ELR (cell line): Measurements from ENCODE around the gene OPRD1.

Source experiments
- DNase-seq: peaks from one replicate; pipeline ENCODE4 v3.0.0-alpha.2; 2015; ENCODE audit warnings: low read depth

OPRD1 gene

DNA sequence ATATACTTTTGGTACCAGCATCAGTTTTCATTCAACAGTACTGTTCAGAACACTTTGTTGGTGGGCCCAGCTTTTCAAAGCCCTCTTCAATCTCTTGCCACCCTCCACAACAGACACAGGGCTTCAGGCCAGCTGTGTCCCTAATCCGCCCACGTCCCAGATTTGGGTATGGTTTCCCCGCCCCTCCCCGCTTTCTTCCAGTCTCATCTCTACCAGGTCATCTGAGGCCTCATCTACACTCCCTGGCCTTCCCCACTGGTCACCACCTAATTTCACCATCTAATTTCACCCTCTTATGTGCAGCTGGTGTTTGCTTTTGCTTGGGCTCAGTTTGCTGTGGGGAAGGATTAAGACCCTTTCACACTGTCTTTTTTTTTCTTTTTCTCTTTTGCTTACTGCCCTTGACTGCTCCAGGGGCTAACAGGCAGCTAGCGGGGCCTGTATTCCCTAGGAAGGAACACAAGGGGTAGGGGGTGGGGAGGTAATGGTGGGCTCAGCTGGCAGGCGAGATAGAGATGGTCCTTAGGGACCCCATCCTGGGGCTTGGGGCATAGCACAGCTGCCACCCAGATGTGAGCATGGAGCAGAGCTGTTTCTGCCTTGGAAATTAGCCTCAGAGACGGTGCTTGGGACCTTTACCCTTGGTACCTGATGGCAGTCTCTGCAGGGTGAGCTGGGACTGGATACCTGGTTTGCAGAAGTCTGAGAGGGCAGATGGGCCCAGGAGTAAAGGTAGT lies 98.6 kb downstream of the OPRD1 start:
- no peak for DNase-seq

DNA sequence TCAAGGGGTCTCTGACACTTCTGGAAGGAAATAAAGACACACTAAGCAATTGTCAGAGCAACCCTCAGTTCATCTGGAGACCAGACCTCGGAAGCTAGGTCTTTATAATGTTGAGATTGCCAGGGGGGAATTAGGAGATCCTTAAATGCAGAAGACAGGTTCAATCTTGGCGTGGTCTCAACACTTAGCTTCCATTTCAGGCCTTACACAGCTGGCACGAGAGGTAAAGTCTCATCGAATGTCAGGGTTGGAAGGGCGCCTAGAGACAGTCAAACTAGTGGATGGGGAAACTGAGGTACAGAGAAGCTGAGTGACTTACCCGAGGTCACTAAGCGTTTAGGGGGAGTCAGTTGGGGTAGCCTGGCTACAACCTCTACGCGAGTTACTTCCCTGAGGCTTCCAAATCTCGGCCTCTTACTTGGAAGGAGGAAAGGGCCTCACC lies 101.8 kb downstream of the OPRD1 start:
- no peak for DNase-seq

DNA sequence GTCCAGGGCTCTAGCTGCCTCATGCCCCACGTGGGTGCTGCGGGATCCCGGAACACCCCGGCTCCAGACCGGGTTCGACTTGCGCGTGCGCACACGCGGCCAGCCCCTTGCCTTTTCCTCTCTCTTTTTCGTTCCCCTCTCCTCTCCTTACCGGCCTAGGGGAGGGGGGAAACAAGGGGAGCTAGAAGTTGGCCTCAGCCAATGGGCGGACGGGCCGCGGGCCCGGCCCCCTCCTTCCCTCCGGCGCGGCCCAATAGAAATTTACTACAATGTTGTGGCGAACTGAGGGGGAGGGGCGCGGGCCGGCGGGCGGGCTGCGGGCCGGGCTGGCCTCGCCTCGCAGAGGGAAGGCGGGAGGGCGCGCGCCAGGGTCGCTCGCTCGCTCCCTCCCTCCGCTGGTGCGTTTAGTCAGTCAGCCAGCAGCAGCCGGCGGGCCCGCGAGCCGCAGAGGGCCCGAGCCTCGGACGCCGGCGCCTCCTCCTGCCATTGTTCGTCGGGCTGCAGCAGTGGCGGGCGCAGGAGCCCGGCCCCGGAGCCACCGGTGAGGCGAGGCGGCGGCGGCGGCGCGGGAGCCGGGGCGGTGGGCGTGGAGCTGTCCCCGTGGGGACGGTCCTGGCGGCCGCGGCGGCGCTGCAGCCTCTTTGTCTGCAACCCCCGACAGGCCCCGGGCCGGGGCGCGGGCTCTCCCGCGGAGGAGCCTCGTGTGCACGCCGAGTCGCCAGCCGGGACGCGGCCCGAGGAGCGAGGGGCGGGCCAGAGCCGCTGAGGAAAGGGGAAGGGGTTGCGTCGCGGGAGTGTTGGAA lies 102.5 kb downstream of the OPRD1 start, which contains the start of gene EPB41:
Gene EPB41 (plus strand): TSS at position 342 of the 803 bp plus-strand sequence. CDS start 72,869 bp downstream, outside the sequence.
- peak; percentile 83 for DNase-seq

DNA sequence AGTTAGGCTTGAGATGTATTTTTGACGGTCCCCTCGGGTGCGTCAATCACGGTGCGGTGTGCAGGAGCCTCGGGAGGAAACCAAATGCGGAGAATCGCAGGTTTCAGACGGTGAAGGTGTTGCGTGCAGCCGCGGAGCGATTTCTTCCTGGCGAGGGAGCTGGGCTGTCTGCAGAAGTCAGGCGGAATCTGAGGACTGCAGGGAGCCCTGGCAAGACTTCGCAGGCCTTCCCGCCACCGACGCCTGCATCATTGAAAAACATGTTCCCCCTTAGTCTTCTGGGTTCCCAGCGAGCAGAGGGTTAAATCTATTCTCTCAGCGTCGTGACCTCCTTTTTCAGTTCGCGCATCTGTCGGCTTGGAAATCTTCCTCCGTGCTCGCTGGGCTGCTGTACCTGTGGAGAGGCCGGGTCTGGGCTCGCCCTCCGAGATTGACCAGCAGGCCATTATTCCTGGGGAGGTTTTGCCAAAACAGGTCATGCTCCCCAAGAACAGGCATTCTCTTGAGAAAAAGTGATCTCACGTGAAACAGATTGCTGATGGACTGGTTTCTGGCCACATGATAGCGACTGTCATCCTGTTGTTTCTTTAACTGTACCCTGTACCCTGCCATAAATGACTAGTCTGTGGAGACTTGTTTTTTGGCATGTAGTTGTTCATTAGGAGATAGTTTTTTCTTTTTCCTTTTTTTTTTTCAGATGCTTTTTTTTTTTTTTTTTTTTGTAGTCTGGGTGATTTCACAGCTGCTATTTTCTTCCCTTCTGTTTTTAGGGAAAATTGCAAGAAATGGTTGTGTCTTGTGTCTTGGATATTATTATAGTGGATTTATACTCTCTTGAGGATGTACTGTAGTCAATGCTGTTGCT lies 103.3 kb downstream of the OPRD1 start:
- DNase-seq = peak; percentile 43

DNA sequence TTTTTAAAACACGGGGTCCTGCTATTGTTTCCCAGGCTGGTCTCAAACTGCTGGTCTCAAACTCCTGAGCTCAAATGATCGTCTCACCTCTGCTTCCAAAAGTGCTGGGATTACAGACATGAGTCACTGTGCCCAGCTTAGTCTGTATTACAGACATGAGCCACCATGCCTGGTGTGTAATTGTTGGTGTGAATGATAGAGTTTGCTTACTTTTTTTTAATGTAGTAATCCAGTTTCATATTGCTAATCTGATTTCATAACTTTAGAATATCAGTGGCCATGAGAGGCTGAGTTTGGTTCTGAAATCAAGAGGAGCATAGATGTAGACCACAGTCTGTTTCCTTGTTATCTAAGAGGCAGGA lies 105.8 kb downstream of the OPRD1 start:
- DNase-seq = no peak
